GM21717 (cell line): ENCODE measurements around the gene USP47.

Experiments used
- ATAC-seq: cut with Tn5 transposase; IDR thresholded peaks from one replicate; pipeline ENCODE4 v1.9.1; 2021; ENCODE audit warnings: mild to moderate bottlenecking, moderate library complexity; ENCODE audit not compliant: unreplicated experiment

Gene USP47

DNA sequence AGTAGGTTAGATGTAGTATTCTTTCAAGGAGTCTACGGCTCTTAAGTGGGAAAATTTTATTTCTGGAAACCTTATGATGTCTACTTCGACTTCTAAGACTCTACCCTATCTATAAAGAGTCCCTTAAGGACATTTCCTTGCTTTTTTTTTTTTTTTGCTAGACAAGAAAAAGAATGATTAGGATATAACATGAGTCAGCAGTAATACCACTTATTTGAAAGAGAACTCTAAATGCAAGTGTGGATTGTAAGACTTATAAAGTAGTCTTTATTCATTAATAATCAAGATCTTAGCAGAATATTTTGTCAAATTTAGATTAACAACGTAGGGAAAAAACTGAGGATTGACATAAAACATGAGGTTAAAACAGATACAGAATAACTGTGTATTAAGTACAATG lies 95.7 kb downstream of the USP47 start:
- ATAC-seq = no peak

DNA sequence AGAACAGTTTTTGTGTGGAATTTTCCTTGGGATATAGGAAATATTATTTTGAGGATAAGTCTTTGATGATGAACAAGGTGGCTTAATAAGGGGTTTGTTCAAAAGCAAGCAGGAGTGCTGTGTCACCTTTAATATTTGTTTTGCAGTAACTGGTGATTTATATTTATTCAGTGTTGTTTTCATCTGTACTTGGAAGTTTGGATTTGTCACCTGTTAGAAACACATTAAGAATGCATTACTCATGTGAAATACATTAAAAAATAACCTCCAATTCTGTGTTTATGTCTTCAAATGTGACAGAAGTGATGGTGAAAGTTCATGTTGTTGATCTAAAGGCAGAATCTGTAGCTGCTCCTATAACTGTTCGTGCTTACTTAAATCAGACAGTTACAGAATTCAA lies 96.2 kb downstream of the USP47 start:
- no peak for ATAC-seq

DNA sequence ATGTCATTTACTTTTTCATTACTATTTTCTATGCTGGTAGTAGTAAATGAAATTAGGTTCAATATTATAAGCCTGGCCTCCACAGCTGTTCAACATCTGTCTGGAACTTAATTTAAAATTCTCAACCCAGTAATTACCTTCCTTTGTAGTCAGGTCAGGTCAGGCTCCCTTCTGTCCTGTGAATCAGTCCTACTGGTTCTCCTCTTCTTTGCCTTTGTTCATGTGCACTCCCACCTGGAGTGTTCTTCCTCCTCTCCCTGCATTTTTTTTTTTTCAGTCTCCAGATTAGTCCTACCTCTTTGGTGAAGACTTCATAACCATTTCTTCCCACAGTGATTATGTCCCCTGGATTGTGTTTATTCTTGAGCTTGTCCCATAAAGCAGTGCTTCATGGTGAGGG lies 98.8 kb downstream of the USP47 start:
- no peak for ATAC-seq

DNA sequence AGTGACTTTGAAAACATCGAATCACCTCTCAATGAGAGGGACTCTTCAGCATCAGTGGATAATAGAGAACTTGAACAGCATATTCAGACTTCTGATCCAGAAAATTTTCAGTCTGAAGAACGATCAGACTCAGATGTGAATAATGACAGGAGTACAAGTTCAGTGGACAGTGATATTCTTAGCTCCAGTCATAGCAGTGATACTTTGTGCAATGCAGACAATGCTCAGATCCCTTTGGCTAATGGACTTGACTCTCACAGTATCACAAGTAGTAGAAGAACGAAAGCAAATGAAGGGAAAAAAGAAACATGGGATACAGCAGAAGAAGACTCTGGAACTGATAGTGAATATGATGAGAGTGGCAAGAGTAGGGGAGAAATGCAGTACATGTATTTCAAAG lies 100.9 kb downstream of the USP47 start:
- ATAC-seq = no peak

DNA sequence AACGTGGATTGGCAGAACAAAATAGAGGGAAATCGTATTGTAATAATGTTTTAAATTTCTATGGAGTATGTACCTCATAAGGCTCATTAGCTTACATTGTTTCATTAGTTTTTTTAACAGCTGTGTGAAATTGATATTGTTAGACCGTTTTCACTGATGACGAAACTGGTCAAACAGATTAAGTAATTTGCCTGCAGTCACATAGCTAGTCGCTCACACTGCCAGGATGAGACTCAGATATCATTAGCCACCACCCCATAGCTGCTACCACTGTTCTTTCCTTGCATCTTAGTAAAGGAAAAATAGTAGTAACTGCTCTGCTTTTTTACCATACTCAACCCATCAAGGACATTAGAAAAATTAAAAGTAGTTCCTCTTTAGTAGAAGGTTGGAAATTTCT lies 102.7 kb downstream of the USP47 start:
- no peak for ATAC-seq

DNA sequence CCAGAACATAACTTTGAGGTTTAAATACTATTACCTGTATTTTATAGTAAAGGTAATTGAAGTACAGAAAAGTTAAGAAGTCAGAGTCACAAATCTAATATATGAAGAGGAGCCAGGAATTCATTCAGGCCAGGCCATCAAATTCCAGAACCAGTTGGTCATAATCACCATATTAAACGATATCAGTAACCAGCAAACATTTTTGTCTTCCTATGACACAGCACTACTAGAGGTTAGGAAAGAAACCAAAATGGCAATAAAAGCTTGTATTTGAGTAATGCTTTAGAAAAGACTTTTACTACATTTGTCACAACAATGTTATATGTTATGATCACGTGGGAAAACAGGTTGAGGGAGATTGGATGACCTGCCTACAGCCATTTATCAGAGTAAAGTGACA lies 104.4 kb downstream of the USP47 start:
- ATAC-seq = no peak

DNA sequence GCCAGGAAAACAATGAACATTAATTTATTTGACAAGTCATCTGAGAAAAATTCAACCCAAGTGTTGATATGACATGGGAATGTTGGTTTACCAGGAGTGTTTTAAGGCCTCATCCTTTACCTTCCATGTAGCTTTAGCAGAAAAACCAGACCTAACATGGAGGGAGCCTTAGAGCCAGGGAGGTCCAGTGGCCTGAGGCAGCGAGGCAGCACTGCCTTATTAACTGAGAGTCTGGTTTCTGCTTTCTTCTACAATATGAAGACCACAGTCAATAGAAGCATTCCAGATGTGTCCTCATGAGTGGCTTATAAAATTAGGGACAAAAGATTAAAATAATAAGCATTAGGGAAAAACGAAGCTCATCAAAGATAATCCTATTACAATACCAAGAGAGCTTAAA lies 105.1 kb downstream of the USP47 start:
- no peak for ATAC-seq

DNA sequence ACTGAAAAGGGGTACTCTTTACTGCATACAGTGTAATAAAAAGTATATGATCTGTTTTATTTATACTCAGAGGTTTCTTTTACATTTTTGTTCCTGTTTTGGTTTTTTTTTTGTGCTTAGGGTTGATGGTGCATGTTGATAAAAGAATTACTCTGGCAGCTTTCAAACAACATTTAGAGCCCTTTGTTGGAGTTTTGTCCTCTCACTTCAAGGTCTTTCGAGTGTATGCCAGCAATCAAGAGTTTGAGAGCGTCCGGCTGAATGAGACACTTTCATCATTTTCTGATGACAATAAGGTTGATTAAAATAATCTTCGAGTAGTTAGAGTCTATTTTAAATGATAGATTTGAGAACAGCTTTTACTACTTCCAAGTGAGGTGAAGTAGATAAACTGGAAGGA lies 106.1 kb downstream of the USP47 start:
- no peak for ATAC-seq

DNA sequence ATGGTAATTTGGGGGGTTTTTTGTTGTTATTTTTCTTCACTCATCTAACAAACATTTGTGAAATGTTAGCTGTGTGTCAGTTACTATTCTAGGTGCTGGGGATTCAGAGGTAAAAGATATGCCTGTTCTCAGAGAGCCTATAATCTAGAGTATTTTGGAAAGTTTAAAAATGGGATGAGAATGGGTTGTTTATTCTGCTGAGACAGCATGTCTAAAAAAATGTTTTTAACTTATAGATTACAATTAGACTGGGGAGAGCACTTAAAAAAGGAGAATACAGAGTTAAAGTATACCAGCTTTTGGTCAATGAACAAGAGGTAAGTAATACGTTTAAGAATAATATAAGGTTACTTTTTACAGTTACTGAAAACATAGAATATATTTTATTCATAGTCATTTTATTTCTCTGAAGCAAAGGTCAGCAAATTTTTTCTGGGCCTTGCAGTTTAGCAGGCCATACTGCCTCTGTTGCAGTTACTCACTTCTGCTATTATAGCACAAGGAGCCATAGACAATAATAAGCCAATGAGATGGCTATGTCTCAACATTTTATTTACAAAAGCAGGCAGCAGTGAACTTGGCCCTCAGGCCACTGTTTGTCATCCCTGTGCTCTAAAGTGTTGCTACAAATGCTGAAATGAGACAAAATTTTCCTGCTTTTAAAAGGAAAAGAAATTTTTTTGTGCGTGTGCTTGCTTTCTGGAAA lies 106.6 kb downstream of the USP47 start:
- no peak for ATAC-seq

DNA sequence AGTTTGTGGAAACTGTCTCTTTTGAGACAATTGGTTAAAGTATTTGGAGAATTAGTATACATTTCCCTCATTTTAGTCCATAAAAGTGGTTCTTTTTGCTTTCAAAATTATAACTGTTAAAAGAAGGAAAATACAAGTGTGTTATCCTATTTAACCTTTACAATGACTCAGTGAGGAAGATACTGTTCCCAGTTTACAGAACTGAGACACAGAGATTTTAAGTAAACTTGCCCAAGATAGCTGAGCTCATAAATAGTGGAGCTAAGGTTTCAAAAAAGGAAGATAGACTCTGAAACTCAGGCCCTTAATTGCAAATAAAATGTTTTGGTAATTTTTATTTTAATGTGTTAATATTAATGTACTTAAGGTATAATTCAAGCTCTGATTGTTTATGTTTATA lies 107.7 kb downstream of the USP47 start:
- no peak for ATAC-seq

DNA sequence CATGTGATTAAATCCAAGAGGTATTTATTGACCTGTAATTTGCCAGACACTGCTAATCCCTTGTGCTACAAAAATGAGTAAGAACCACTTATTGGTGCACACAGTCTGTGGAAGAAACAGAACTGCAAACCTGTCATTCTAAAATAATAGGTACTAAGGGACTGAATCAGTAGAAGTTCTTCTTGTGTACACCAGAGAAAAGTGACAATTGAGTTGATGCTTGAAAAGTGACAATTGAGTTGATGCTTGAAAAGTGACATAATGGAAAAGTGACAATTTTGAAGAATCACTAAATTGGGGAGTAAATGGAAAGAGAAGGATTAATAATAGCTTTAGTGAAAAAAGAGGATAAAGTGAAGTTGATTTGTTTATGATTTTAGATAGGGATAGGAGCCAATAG lies 110.3 kb downstream of the USP47 start:
- no peak for ATAC-seq

DNA sequence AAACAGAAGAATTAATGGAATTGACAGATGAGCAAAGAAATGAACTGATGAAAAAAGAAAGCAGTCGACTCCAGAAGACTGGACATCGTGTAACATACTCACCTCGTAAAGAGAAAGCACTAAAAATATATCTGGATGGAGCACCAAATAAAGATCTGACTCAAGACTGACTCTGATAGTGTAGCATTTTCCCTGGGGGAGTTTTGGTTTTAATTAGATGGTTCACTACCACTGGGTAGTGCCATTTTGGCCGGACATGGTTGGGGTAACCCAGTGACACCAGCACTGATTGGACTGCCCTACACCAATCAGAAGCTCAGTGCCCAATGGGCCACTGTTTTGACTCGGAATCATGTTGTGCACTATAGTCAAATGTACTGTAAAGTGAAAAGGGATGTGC lies 114.2 kb downstream of the USP47 start:
- ATAC-seq = no peak

DNA sequence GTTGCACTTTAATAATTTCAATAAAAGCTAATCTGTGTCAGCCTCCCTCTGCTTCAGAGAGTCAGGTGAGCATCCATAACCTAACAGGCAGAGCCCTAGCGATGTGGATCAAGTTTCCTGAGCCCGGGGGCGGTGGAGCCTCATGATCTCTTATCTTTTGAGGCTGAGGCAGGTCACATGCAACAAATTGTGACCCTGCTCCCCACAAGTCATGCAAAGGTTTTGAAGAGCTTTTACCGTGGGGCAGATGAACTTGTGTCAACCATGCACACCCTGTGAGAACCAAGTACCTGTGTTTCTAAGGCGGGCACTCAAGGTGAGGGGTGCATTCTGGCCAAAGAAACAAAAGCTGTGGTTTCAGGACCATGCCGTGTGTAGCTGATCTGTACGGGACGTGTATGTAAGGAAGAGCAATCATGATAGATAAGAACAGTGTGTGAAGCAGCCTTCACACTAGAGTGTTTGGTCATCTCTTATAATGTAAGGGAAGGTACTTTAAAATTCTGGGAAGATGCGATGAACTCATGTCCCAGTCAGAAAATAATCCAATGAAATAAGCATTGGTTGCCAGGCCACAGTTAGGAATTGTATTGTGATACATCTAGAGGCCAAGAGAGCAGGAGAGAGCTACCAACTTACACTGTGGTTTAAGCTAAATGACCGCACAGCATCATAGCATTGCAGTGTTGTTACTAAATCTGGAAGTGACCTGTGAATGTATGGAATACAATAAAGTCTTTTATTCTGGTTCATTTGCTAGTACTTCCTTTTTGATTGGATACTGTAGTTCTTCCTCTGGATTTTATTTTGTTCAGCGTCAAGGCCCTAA lies 116.8 kb downstream of the USP47 start:
- no peak for ATAC-seq

DNA sequence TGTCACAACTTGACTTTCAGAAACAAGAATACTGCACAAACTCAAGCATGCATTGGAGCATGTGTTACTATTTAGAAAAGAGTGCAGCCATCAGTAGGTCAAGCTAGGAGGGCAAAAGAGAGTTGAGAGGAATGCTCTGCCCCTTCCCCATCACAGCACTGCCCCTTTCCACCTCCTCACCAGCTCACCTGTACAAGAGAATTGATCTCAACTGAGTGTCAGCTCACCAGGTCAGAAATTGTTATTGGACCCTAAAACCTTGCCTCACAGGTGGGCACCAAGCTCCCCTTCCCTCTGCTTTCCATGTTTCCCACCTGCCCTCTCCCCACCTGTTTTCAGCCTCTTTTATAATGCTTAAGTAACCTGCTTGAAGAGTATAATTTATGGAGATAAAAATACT lies 117.8 kb downstream of the USP47 start:
- no peak for ATAC-seq

DNA sequence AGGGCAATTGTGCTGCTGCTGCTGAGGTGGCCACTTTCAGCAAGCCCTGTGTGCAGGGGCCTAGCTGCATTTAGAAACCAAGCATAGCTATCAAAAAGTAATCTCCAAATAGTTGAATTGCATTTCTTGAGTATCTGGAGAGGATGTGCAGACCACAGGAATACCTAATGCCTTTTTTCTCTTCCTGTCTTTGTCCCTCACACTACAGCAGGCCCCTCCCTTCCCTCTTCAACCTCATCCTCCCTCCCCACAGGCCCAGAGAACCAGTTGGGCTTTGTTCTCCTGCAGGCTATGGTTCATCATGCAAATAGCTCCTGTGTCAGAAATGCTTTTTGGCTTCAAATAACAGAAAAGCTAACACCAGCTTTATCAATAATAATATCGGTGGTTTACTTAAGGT lies 118.9 kb downstream of the USP47 start:
- no peak for ATAC-seq

DNA sequence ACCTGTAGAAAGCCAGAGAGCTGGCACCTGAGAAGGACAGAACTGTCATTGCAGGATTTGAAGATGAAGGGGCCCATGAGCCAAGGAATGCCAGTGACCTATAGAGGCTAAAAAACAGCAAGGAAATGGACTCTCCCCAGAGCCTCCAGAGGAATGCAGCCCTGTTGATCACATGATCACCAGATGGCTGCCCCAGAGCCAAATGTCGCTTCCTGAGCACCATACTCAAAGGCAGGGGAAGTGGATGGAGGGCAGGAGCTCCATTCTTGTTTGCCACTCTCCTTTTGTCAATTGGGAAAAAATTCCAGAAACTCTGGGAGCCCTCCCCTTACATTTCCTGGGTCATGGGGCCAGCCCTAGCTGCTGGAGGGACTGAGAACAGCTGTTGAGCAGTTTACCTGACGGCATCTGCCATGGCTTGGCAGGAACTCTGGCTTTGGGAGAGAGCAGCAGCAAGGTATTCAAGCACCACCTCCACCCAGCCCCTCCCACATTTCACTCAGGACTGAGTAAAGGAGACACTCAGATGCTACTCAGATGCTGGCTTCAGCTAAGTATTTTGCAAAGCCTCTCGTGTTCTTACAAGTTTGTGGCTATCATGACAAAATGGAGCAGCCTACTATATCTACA lies 119.7 kb downstream of the USP47 start:
- no peak for ATAC-seq

DNA sequence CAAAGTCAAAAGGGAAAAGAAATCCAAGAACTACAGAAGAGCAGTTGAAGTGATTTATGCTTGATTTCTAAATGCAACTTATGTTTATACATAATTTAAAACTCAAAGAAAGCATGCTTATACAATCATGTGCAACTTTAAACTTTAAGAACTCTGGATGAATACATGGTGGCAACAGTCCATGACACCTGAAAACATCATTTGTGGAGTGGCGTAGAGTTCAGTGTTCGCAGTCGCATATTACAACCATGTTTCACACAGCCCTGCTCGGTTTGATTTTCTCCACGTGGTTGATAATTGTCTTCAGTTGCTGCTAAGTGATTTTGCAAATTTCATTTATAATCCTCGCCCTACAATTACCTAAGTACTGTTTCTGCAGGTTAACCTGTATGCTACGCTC lies 121.3 kb downstream of the USP47 start:
- ATAC-seq = no peak

DNA sequence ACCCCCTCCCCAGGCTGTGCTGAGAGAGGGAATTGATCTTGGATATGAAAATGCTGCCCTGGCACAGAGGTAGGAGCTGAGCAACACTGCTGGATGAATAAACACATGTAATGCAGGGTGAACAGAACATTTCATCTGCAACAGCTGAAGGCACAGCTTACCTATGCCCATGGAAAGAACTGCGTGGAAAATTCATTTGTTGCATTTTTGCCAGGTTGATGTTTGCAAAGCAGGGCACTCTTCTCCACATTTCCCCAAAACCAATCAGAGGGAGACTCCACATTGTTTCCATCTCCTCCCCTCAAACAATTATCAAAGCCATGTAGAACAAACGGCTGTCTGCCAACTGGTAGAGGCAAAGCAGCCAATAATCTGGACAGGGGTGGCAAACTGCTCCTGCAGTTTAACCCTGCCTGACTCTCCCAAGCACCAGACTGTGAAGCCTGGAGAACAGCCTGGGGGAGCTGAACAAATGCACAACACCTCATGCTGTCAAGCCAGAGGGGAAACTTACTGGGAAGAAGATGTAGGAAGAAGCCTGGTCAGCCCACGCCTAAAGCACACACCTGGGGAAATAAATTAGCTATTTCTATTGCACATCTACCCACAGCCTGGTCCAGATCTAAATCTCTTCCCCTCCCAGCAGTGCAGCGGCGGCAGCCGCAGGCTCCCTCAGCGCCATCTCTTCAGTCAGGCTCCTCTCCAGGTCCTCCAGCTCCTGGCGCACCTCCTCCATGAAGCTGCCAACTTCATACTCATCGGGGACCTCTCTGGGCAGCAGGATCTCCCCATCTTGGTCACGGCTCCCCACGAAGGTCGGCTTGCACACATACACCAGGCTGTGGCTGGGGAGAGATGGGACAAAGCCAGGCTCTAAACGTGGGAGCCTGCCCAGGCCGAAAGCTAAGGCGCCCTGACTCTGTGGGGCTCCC lies 122.3 kb downstream of the USP47 start:
- ATAC-seq = no peak

DNA sequence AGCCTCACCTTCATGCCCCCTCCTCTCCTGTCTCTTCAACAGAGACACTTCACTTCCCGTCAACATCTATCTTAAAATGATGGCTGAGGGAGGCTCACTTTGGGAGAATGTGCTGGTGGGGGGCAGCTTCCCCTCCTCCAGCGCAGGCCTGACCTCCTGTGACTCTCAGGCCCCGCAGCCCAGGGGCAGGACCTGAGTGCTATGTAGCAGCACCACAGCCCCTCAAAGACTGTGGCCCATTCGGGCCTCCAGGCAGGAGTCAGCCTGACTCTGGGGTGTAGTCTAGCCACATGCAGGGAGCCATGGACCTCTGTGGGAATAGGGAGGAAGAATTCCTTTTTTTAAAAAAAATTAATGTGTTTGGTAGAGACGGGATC lies 123.0 kb downstream of the USP47 start:
- no peak for ATAC-seq

DNA sequence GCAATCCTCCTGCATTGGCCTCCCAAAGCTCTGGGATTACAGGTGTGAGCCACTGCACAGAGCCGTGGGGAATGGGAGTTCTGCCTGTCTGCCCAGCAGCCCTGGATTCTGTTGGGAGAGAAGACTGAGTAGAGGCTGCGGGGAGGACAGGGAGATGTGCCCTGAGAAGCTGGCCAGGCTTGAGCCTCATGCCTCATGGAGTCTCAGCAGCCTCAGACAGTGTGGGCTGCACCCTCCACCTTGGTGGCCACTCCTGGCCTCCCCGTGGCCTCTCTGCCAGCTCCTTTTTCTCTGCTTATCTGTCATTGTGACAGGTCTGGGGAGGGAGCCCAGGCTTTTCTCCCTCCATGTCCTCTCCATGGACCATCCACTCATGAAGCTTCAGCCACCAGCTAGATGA lies 123.4 kb downstream of the USP47 start:
- no peak for ATAC-seq
